ENCODE measurements around the gene MED13L. TPM values are rescaled to one million over a fixed set of nuclear protein-coding genes. Genes with fewer than 3 reads are reported as not detected.

Gene MED13L
- total and polyA plus RNA-seq, 2 of the 8 experiments (the other 6 are each of a cell fraction or from before 2014, with no cell fraction given), result 15.9 to 51.7 TPM

DNA sequence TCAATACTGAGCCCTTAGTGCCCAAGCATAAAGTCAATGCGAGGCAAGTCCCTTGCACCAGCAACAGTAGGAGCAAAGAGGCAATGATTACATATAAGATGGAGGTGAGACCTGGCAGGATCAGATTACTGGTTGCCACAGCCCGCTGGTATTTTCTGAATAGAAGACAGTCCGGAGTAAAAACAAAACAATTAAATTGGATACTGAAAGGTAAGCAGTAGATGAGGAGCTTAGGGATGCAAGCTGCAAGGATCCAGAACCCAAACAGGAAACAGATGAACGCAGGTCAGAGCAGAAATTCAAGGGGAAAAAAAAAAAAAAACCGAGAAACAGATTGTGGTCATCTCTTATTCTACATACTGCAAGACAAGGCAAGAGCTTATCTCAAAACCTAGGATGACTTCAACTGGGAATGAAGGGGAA, 119.6 kb downstream of the MED13L start (continued):
- TF ChIP-seq RBBP5 (IDR thresholded peaks at IDR 0.05; ENCODE audit: borderline replicate concordance, low read depth, low read length), result no peak
- no peak for TF ChIP-seq PHF8 (conservative IDR thresholded peaks at IDR 0.05; ENCODE audit: low read depth, low read length)
- TF ChIP-seq, protein P1, sequence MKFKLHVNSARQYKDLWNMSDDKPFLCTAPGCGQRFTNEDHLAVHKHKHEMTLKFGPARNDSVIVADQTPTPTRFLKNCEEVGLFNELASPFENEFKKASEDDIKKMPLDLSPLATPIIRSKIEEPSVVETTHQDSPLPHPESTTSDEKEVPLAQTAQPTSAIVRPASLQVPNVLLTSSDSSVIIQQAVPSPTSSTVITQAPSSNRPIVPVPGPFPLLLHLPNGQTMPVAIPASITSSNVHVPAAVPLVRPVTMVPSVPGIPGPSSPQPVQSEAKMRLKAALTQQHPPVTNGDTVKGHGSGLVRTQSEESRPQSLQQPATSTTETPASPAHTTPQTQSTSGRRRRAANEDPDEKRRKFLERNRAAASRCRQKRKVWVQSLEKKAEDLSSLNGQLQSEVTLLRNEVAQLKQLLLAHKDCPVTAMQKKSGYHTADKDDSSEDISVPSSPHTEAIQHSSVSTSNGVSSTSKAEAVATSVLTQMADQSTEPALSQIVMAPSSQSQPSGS (IDR thresholded peaks at IDR 0.05; ENCODE audit: low read length), result no peak
- TF ChIP-seq RXRA (IDR thresholded peaks at IDR 0.05; ENCODE audit: insufficient read depth, low read depth, low read length), result no peak
- TF ChIP-seq CHD1 (IDR thresholded peaks at IDR 0.05; ENCODE audit: low read depth, low read length), result no peak
- TF ChIP-seq SRF (IDR thresholded peaks at IDR 0.05; ENCODE audit: low read depth, low read length), result no peak
